Activated CD8-positive, alpha-beta memory T cell treated with anti-CD3 and anti-CD28 coated beads, Interleukin-2, amount 10 ng/mL, durations not matched to agents 7 days and 5 days (primary cell): ENCODE data around the gene C18orf63. TPM values are rescaled to one million over a fixed set of nuclear protein-coding genes. Genes with fewer than 3 reads are reported as not detected.
"Not testable (repeated sequence)": the region's sequence is repeated elsewhere in the genome, so short reads cannot be mapped to it uniquely, and the experiment has no call there.

ENCODE experiments used
- ATAC-seq: fragments of 150-1000 bp; cut with Tn5 transposase; one replicate; pipeline ENCODE4 v1.10.0; 2021; ENCODE audit warnings: moderate library complexity
- CTCF ChIA-PET: fragments of 350-600 bp; sonication (Branson Sonifier 250); formaldehyde crosslinking; loops from one replicate; lab custom pipeline; 2021; ENCODE audit warnings: antibody characterized with exemption; lab: Charles Lee
- DNase-seq: peaks from one replicate; pipeline ENCODE4 v3.0.0-alpha.2; 2020
- H3K27ac Mint-ChIP-seq: one replicate; pipeline ENCODE4 v1.8.0; 2021; ENCODE audit warnings: mild to moderate bottlenecking, mixed read lengths
- H3K27me3 Mint-ChIP-seq: one replicate; pipeline ENCODE4 v1.8.0; 2021; ENCODE audit warnings: mixed read lengths
- H3K36me3 Mint-ChIP-seq: one replicate; pipeline ENCODE4 v1.8.0; 2021; ENCODE audit warnings: mild to moderate bottlenecking, mixed read lengths
- H3K4me1 Mint-ChIP-seq: one replicate; pipeline ENCODE4 v1.8.0; 2021; ENCODE audit warnings: mixed read lengths
- H3K4me3 Mint-ChIP-seq: one replicate; pipeline ENCODE4 v1.8.0; 2021; ENCODE audit warnings: mild to moderate bottlenecking, moderate library complexity, mixed read lengths
- H3K9me3 Mint-ChIP-seq: one replicate; pipeline ENCODE4 v1.8.0; 2022; ENCODE audit warnings: low read depth, mixed read lengths
- total RNA-seq, 2 experiments: library from RNA; stranded (reverse); gene quantifications; one replicate each; pipeline ENCODE4 v1.2.3, GENCODE V29; 2021

C18orf63 gene
- total RNA-seq, 2 experiments from 2014 or later: not detected

GRCh38 chr18:74316257-74317170 is 875 bp downstream of the C18orf63 start:
- ATAC-seq (no peak), DNase-seq (no peak)
- Mint-ChIP-seq H3K9me3 (no peaks in the 10 kb centered on the region), H3K36me3 (no peaks in the 10 kb centered on the region), H3K27me3 (peaks cover 9% of the 10 kb centered on the region), H3K27ac (no peak overlapping the region), H3K4me3 (no peak overlapping the region), H3K4me1 (no peaks in the 10 kb centered on the region)
- CTCF ChIA-PET: no interaction called here

GRCh38 chr18:74326231-74326630 is 10.6 kb downstream of the C18orf63 start:
- ATAC-seq: no peak
- Mint-ChIP-seq H3K4me3 (no peak overlapping the region), H3K27me3 (peaks cover 18% of the 10 kb centered on the region), H3K9me3 (no peaks in the 10 kb centered on the region), H3K27ac (no peak overlapping the region), H3K36me3 (no peaks in the 10 kb centered on the region), H3K4me1 (no peaks in the 10 kb centered on the region)
- DNase-seq: no peak
- CTCF ChIA-PET: interaction anchor here (0.9 kb wide), 1 partner anchor 16 kb away, joined by 4 read pairs; no protein-coding TSS in a partner anchor

- CTCF ChIA-PET: not testable (repeated sequence)
Measured at GRCh38 chr18:74326791-74327190, 11.2 kb downstream of the C18orf63 start.

GRCh38 chr18:74328206-74328605 is 12.6 kb downstream of the C18orf63 start:
- DNase-seq: no peak
- peaks cover 16% of the 10 kb centered on the region for H3K27me3 Mint-ChIP-seq
- ATAC-seq: no peak
- H3K36me3 Mint-ChIP-seq: no peaks in the 10 kb centered on the region
- no peak overlapping the region for H3K4me3 Mint-ChIP-seq
- H3K4me1 Mint-ChIP-seq: no peaks in the 10 kb centered on the region
- H3K9me3 Mint-ChIP-seq: no peaks in the 10 kb centered on the region
- no peak overlapping the region for H3K27ac Mint-ChIP-seq
- CTCF ChIA-PET: interaction anchor here (0.7 kb wide), 1 partner anchor 14 kb away, joined by 3 read pairs; no protein-coding TSS in a partner anchor

More at GRCh38 chr18:74326791-74327190, 11.2 kb downstream of the C18orf63 start:
- H3K4me3 Mint-ChIP-seq, H3K9me3 Mint-ChIP-seq, ATAC-seq, H3K27ac Mint-ChIP-seq, H3K4me1 Mint-ChIP-seq, H3K36me3 Mint-ChIP-seq, DNase-seq: not testable (repeated sequence)
- H3K27me3 Mint-ChIP-seq: peaks cover 18% of the 10 kb centered on the region

- H3K27me3 Mint-ChIP-seq: peaks cover 19% of the 10 kb centered on the region
- peaks cover 3% of the 10 kb centered on the region for H3K4me1 Mint-ChIP-seq
- CTCF ChIA-PET: interaction anchor here (0.7 kb wide), 1 partner anchor 109 kb away, joined by 3 read pairs; no protein-coding TSS in a partner anchor
- H3K9me3 Mint-ChIP-seq: peaks cover 4% of the 10 kb centered on the region
- H3K36me3 Mint-ChIP-seq: no peaks in the 10 kb centered on the region
- ATAC-seq (no peak), DNase-seq (no peak)
- H3K27ac Mint-ChIP-seq: no peak overlapping the region
- no peak overlapping the region for H3K4me3 Mint-ChIP-seq
Measured at GRCh38 chr18:74329688-74330205, 14.1 kb downstream of the C18orf63 start.

GRCh38 chr18:74331404-74331803 is 15.8 kb downstream of the C18orf63 start:
- CTCF ChIA-PET: no interaction called here
- ATAC-seq: no peak
- H3K27ac Mint-ChIP-seq: no peak overlapping the region

GRCh38 chr18:74333091-74333490 is 17.5 kb downstream of the C18orf63 start:
- Mint-ChIP-seq H3K27ac (no peak overlapping the region), H3K4me3 (no peak overlapping the region), H3K36me3 (no peaks in the 10 kb centered on the region), H3K4me1 (peaks cover 3% of the 10 kb centered on the region), H3K27me3 (peaks cover 21% of the 10 kb centered on the region), H3K9me3 (peaks cover 4% of the 10 kb centered on the region)
- DNase-seq (no peak), ATAC-seq (no peak)
- CTCF ChIA-PET: no interaction called here

More at GRCh38 chr18:74331404-74331803, 15.8 kb downstream of the C18orf63 start:
- H3K27me3 Mint-ChIP-seq: peaks cover 16% of the 10 kb centered on the region
- H3K4me1 Mint-ChIP-seq: peaks cover 3% of the 10 kb centered on the region
- no peak overlapping the region for H3K4me3 Mint-ChIP-seq
- H3K9me3 Mint-ChIP-seq: peaks cover 4% of the 10 kb centered on the region
- no peaks in the 10 kb centered on the region for H3K36me3 Mint-ChIP-seq
- DNase-seq: no peak

- DNase-seq: no peak
- H3K9me3 Mint-ChIP-seq: peaks cover 4% of the 10 kb centered on the region
- no peak for ATAC-seq
- H3K27ac Mint-ChIP-seq: no peak overlapping the region
- CTCF ChIA-PET: interaction anchor here (1.5 kb wide), 1 partner anchor 10 kb away, joined by 3 read pairs; no protein-coding TSS in a partner anchor
- H3K27me3 Mint-ChIP-seq: peaks cover 27% of the 10 kb centered on the region
- peaks cover 3% of the 10 kb centered on the region for H3K4me1 Mint-ChIP-seq
- no peaks in the 10 kb centered on the region for H3K36me3 Mint-ChIP-seq
- no peak overlapping the region for H3K4me3 Mint-ChIP-seq
Measured at GRCh38 chr18:74334242-74334893, 18.7 kb downstream of the C18orf63 start.

- Mint-ChIP-seq H3K9me3 (peaks cover 4% of the 10 kb centered on the region), H3K4me3 (no peak overlapping the region), H3K4me1 (peaks cover 3% of the 10 kb centered on the region), H3K27ac (no peak overlapping the region), H3K27me3 (peaks cover 24% of the 10 kb centered on the region), H3K36me3 (no peaks in the 10 kb centered on the region)
- CTCF ChIA-PET: no interaction called here
- no peak for ATAC-seq
- DNase-seq: no peak
Measured at GRCh38 chr18:74336656-74337055, 21.0 kb downstream of the C18orf63 start.

GRCh38 chr18:74337155-74337911 is 21.7 kb downstream of the C18orf63 start:
- no peak for ATAC-seq
- no peak overlapping the region for H3K4me3 Mint-ChIP-seq
- H3K9me3 Mint-ChIP-seq: peaks cover 4% of the 10 kb centered on the region
- no peak overlapping the region for H3K27ac Mint-ChIP-seq
- H3K27me3 Mint-ChIP-seq: peaks cover 26% of the 10 kb centered on the region
- peaks cover 4% of the 10 kb centered on the region for H3K4me1 Mint-ChIP-seq
- no peak for DNase-seq
- CTCF ChIA-PET: no interaction called here
- no peaks in the 10 kb centered on the region for H3K36me3 Mint-ChIP-seq

- H3K27me3 Mint-ChIP-seq: peaks cover 27% of the 10 kb centered on the region
- DNase-seq (no peak), ATAC-seq (no peak)
- peaks cover 5% of the 10 kb centered on the region for H3K4me1 Mint-ChIP-seq
- H3K36me3 Mint-ChIP-seq: no peaks in the 10 kb centered on the region
- CTCF ChIA-PET: no interaction called here
- no peak overlapping the region for H3K4me3 Mint-ChIP-seq
- H3K9me3 Mint-ChIP-seq: peaks cover 4% of the 10 kb centered on the region
- H3K27ac Mint-ChIP-seq: no peak overlapping the region
Measured at GRCh38 chr18:74337912-74338309, 22.3 kb downstream of the C18orf63 start.

- Mint-ChIP-seq H3K9me3 (no peaks in the 10 kb centered on the region), H3K36me3 (no peaks in the 10 kb centered on the region), H3K4me3 (no peak overlapping the region), H3K27me3 (peaks cover 26% of the 10 kb centered on the region), H3K27ac (no peak overlapping the region), H3K4me1 (peaks cover 2% of the 10 kb centered on the region)
- CTCF ChIA-PET: interaction anchor here (0.8 to 2.1 kb wide), 25 partner anchors 8 to 260 kb away, joined by 3 to 18 read pairs (median 4); no protein-coding TSS in a partner anchor
- DNase-seq (no peak), ATAC-seq (no peak)
Measured at GRCh38 chr18:74342416-74343043, 26.9 kb downstream of the C18orf63 start.
